HFFc6 (cell line): ENCODE results near the gene SPNS2. TPM values are rescaled to one million over a fixed set of nuclear protein-coding genes. Genes with fewer than 3 reads are reported as not detected.

ENCODE experiments used
- DNase-seq: peaks from one replicate; pipeline ENCODE4 v3.0.0-alpha.2; 2018
- H3K27ac Mint-ChIP-seq: 2 replicates; pipeline ENCODE4 v1.8.0; 2020; ENCODE audit warnings: mild to moderate bottlenecking, mixed read lengths
- H3K27me3 Mint-ChIP-seq: 2 replicates; pipeline ENCODE4 v1.8.0; 2021; ENCODE audit warnings: mild to moderate bottlenecking, moderate library complexity, mixed read lengths; ENCODE audit not compliant: insufficient read depth
- H3K36me3 Mint-ChIP-seq: 2 replicates; pipeline ENCODE4 v1.8.0; 2021; ENCODE audit warnings: low read depth, mixed read lengths
- H3K4me1 Mint-ChIP-seq: 2 replicates; pipeline ENCODE4 v1.8.0; 2020; ENCODE audit warnings: low read depth, mixed read lengths
- H3K4me3 Mint-ChIP-seq: 2 replicates; pipeline ENCODE4 v1.8.0; 2020; ENCODE audit warnings: mild to moderate bottlenecking, moderate library complexity, mixed read lengths
- H3K9me3 Mint-ChIP-seq: 2 replicates; pipeline ENCODE4 v1.8.0; 2020; ENCODE audit warnings: mild to moderate bottlenecking, mixed read lengths
- CTCF ChIP-seq: fragments of 200-600 bp; sonication (generic); IDR thresholded peaks from 2 replicates; pipeline ENCODE4 v1.5.0; 2021; ENCODE audit warnings: antibody characterized with exemption, mild to moderate bottlenecking
- total RNA-seq, 6 experiments: library from RNA; stranded (reverse); fragmentation: NEBNext Ultra II Directional; extraction: Animal tissue kit (Norgen Biotek cat#: 25700); gene quantifications; 2 replicates in 1 of 6; 3 replicates in 5 of 6; pipeline ENCODE4 v1.2.3, GENCODE V29; 2021

The SPNS2 gene
- total RNA-seq, 6 experiments from 2014 or later: not detected

DNA sequence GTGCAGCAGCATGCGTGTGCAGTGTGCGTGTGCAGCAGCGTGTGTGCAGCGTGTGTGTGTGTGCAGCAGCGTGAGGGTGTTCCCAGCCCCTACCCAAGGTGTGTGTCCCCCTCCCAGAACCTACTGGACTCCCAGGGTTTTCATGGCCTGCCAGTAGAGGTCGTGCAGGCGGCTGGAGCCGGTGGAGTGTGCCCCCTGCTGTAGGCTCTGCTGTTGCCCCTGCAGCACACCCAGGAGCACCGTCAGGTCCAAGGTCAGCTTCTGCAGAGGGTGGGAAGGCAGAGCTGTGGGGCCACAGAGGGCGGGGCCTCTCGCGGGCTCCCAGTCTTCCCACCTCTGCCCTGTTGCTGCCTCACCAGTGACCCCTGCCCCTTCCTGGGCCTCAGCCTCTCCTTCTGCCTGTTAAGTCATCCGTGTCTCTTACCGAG lies 41.6 kb downstream of the SPNS2 start:
- H3K27me3 Mint-ChIP-seq: peaks cover 8% of the 10 kb centered on the region
- no peak overlapping the region for H3K4me3 Mint-ChIP-seq
- H3K4me1 Mint-ChIP-seq: no peaks in the 10 kb centered on the region
- no peak for DNase-seq
- peak; percentile 31; the same call in 1 of the 2 replicates for TF ChIP-seq CTCF
- H3K36me3 Mint-ChIP-seq: no peaks in the 10 kb centered on the region
- no peak overlapping the region for H3K27ac Mint-ChIP-seq
- H3K9me3 Mint-ChIP-seq: no peaks in the 10 kb centered on the region

DNA sequence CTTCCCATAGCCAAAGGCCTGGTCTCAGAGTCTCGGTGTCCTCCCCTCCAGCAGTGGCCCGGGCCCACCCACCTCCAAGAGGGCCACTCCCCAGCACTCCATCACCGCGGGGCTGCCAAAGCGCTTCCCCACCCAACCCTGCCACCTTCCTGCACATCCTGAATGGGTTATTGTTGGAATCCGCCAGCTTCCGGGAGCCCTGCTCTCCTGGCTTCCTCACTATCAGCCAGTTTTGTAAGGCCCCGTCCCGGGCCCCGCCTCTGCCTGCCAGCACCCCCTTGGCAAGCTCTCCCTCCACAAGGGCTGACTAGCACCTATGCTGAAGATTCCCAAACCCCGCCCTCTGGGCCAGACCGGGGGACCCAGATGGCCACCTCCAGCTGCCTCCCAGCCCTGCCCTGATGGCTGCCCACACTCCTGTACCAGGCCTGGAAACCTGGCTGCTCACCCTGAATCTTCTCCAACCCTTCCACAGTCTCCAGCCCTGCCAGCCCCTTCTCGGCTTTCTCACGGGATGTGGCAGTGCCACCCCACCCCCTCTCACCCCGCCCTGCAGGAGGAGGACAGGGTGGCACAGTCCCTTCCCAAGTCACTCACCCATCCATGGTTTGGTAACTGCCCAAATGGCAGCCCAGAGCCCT lies 42.1 kb downstream of the SPNS2 start:
- Mint-ChIP-seq H3K27me3 (peaks cover 5% of the 10 kb centered on the region), H3K36me3 (no peaks in the 10 kb centered on the region), H3K4me1 (no peaks in the 10 kb centered on the region), H3K9me3 (no peaks in the 10 kb centered on the region), H3K27ac (no peak overlapping the region), H3K4me3 (no peak overlapping the region)
- no peak for DNase-seq
- no peak for TF ChIP-seq CTCF

DNA sequence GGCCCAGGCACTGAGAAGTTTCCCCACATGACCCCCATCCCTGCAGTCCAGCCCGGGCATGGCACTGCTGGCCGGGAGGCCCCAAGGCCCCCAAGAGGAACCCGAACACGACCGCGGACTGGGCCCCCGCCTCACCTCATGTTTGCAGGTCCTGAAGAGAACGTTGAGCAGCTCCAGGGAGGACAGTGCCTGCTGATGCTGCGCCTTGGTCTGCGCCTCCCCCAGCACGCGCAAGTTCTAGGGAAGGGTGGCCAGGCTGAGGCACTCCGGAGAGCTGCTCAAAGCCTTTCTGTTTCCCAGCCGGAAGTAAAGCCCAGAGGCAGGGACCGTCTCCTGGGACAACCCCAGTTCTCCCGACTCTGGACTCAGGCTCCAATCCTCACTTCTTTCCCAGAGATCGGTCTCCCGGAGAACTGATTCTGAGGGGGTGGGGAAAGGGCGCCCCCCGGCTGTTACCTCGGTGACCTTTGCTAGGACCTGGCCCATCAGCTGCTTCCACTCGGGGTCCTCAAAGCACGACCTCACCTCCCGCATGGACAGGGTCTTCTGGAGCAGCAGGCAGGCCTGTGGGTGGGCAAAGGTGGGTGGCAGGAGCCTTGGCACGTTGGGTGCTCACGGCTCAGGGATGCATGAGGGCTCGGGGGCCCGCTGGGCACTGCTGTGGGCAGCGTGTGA lies 42.8 kb downstream of the SPNS2 start:
- 0 out of 2 replicates have a peak, but pooled peaks have one; percentile 14 for TF ChIP-seq CTCF
- Mint-ChIP-seq H3K27me3 (peaks cover 5% of the 10 kb centered on the region; the same call in 1 of the 2 replicates), H3K27ac (no peak overlapping the region), H3K36me3 (no peaks in the 10 kb centered on the region), H3K4me3 (no peak overlapping the region), H3K4me1 (no peaks in the 10 kb centered on the region), H3K9me3 (no peaks in the 10 kb centered on the region)
- no peak for DNase-seq

DNA sequence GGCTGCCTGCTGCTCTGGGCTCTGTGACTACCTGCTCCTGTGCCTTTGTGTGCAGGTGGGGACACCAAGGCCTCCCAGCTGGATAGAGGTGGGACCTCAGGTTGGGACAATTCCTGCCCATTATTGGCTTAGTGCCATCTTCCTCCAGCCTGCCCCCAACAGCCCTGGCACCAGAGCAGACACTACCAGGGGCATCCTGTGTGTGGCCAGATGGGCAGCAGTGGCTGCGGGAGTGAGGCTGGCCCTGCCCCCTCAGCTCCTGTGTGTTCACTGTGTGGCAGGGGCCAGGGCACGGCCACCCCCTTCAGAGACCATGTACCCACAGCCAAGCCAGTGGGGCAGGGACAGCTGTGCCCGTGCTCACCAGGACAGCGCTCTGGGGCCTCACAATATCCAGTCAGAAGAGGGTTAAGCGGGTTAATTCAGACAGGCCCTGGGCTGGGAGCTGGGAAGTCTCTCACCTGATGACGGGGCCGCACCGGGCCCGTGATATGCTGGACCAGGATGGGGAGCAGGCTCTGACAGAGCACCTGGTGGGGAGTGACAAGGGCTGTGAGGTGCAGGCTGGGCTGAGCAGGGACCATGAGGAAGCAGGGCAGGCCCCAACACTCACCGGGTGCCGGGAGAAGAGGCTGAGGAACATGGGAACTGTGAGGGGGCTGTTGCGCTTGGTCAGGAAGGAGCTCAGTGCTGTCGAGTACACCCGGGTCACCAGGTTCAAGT lies 43.5 kb downstream of the SPNS2 start:
- Mint-ChIP-seq H3K4me1 (no peaks in the 10 kb centered on the region), H3K36me3 (no peaks in the 10 kb centered on the region), H3K27ac (no peak overlapping the region), H3K27me3 (peaks cover 6% of the 10 kb centered on the region), H3K9me3 (no peaks in the 10 kb centered on the region), H3K4me3 (no peak overlapping the region)
- no peak for TF ChIP-seq CTCF
- DNase-seq: no peak

DNA sequence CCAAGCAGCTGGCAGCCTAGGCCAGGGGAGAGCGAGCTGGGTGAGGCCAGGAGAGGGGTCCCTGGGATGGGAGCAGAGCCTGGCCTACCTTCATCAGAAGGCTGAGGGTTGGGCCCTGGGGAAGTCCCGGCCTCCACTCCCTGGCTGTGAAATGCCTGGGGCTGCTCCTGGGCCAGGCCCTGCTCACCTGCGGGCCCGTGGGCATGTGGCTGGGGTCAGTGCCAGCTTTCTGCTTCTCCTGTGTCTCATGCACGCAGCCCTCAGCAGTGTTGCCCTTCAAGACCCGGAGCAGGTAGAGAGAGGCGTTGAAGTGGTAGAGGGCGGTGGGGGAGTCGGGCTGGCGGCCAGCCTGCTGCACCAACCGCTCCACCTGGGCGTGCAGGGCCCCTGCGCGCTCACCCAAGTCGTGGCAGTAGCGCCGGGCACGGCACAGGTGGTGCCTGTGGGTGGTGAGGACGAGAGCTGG lies 44.1 kb downstream of the SPNS2 start:
- Mint-ChIP-seq H3K4me3 (no peak overlapping the region), H3K27ac (no peak overlapping the region), H3K9me3 (no peaks in the 10 kb centered on the region), H3K27me3 (peaks cover 6% of the 10 kb centered on the region), H3K4me1 (no peaks in the 10 kb centered on the region), H3K36me3 (no peaks in the 10 kb centered on the region)
- TF ChIP-seq CTCF: no peak
- DNase-seq: no peak
